Liver (tissue), 3 donors: ENCODE measurements around the gene LGALS9.

Experiments used
- EGR1 ChIP-seq, 2 donors: IDR thresholded peaks; 2 replicates each; pipeline ENCODE4 v1.6.1; 2016 to 2018; ENCODE audit warnings: antibody characterized with exemption in 2 of 2, low read depth in 2 of 2
- FOXA2 ChIP-seq: IDR thresholded peaks from 2 replicates; pipeline ENCODE4 v1.6.1; 2016; ENCODE audit warnings: antibody characterized with exemption
- GABPA ChIP-seq, 2 donors: IDR thresholded peaks in 1 of 2; conservative IDR thresholded peaks in 1 of 2; 2 replicates each; pipeline ENCODE4 v1.6.1; 2016; ENCODE audit warnings: antibody characterized with exemption in 2 of 2, mild to moderate bottlenecking in 1 of 2, moderate library complexity in 1 of 2
- TAF1 ChIP-seq: conservative IDR thresholded peaks from 2 replicates; pipeline ENCODE4 v1.6.1; 2016; ENCODE audit warnings: antibody characterized with exemption, mild to moderate bottlenecking
- TF ChIP-seq, protein P1 (sequence below): fragments of 150-350 bp; IDR thresholded peaks from 2 replicates; pipeline ENCODE4 v1.5.1; 2017; ENCODE audit warnings: improper control_type of control experiment, low read depth, low read length; ENCODE audit not compliant: missing input control
- TF ChIP-seq, protein P2 (sequence below): IDR thresholded peaks from 2 replicates; pipeline ENCODE4 v1.6.1; 2016; ENCODE audit warnings: antibody characterized with exemption, mild to moderate bottlenecking
- TF ChIP-seq, protein P3 (sequence below): IDR thresholded peaks from 2 replicates; pipeline ENCODE4 v1.6.1; 2016; ENCODE audit warnings: antibody characterized with exemption
- donor health status: healthy.
- donor health status: healthy.

DNA sequence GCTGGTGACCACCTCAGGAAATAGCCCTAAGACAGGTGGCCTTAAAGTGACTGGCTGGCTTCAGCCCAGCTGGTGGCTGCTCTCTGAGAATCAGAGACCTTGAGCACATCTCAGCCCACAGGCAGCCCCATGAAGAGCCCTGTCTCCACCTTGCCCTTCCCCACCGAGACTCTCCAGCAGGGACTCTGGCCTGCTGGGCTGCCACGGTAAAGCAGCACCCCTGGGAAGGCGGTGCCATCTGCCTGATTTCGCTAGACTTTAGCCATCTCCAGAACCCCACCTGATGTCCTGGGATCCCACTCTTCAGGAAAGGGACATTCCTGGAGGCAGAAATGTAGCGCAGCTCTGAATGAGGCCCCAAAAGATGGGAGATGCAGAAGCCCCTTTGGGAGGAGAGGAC is 45.2 kb upstream of the LGALS9 start:
- TF ChIP-seq GABPA (IDR thresholded peaks at IDR 0.05 in 1 of 2, conservative IDR thresholded peaks at IDR 0.05 in 1 of 2): no peak
- TF ChIP-seq, protein P1, sequence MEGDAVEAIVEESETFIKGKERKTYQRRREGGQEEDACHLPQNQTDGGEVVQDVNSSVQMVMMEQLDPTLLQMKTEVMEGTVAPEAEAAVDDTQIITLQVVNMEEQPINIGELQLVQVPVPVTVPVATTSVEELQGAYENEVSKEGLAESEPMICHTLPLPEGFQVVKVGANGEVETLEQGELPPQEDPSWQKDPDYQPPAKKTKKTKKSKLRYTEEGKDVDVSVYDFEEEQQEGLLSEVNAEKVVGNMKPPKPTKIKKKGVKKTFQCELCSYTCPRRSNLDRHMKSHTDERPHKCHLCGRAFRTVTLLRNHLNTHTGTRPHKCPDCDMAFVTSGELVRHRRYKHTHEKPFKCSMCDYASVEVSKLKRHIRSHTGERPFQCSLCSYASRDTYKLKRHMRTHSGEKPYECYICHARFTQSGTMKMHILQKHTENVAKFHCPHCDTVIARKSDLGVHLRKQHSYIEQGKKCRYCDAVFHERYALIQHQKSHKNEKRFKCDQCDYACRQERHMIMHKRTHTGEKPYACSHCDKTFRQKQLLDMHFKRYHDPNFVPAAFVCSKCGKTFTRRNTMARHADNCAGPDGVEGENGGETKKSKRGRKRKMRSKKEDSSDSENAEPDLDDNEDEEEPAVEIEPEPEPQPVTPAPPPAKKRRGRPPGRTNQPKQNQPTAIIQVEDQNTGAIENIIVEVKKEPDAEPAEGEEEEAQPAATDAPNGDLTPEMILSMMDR: no peak
- TF ChIP-seq, protein P2, sequence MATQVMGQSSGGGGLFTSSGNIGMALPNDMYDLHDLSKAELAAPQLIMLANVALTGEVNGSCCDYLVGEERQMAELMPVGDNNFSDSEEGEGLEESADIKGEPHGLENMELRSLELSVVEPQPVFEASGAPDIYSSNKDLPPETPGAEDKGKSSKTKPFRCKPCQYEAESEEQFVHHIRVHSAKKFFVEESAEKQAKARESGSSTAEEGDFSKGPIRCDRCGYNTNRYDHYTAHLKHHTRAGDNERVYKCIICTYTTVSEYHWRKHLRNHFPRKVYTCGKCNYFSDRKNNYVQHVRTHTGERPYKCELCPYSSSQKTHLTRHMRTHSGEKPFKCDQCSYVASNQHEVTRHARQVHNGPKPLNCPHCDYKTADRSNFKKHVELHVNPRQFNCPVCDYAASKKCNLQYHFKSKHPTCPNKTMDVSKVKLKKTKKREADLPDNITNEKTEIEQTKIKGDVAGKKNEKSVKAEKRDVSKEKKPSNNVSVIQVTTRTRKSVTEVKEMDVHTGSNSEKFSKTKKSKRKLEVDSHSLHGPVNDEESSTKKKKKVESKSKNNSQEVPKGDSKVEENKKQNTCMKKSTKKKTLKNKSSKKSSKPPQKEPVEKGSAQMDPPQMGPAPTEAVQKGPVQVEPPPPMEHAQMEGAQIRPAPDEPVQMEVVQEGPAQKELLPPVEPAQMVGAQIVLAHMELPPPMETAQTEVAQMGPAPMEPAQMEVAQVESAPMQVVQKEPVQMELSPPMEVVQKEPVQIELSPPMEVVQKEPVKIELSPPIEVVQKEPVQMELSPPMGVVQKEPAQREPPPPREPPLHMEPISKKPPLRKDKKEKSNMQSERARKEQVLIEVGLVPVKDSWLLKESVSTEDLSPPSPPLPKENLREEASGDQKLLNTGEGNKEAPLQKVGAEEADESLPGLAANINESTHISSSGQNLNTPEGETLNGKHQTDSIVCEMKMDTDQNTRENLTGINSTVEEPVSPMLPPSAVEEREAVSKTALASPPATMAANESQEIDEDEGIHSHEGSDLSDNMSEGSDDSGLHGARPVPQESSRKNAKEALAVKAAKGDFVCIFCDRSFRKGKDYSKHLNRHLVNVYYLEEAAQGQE: no peak
- TF ChIP-seq, protein P3, sequence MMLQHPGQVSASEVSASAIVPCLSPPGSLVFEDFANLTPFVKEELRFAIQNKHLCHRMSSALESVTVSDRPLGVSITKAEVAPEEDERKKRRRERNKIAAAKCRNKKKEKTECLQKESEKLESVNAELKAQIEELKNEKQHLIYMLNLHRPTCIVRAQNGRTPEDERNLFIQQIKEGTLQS: no peak
- no peak for TF ChIP-seq FOXA2
- TF ChIP-seq TAF1: no peak
- TF ChIP-seq EGR1 (IDR thresholded peaks at IDR 0.05; ENCODE audit: low read depth in 2 of 2): no peak
